GM19043 (cell line): Measurements from ENCODE around the gene TXNRD3.
"Not testable (repeated sequence)": the region's sequence is repeated elsewhere in the genome, so short reads cannot be mapped to it uniquely, and the experiment has no call there.

ENCODE experiments used
- ATAC-seq: cut with Tn5 transposase; IDR thresholded peaks from one replicate; pipeline ENCODE4 v1.9.1; 2021; ENCODE audit warnings: low read depth; ENCODE audit not compliant: unreplicated experiment

Gene TXNRD3

GRCh38 chr3:126606001-126606400 is 48.9 kb downstream of the TXNRD3 start:
- no peak for ATAC-seq

GRCh38 chr3:126604691-126605090 is 50.2 kb downstream of the TXNRD3 start:
- no peak for ATAC-seq

DNA sequence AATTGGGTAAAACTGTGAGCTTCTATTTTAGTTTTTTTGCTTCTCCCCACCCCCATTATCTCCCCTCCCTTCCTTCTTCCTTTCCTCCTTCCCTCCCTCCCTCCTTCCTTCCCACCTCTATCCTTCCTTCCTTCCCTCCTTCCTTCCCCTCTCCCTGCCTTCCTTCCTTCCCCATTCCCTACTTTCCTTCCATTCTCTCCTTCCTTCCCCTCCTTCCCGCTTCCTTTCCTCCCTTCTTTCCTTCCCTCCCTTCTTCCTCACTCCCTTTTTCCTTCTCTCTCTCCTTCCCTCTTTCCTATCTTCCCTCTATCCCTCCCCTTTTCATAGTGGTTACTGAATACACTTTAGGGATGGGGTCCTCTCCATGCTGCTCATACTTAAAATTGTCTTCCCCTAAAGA is 55.8 kb downstream of the TXNRD3 start:
- ATAC-seq: no peak

DNA sequence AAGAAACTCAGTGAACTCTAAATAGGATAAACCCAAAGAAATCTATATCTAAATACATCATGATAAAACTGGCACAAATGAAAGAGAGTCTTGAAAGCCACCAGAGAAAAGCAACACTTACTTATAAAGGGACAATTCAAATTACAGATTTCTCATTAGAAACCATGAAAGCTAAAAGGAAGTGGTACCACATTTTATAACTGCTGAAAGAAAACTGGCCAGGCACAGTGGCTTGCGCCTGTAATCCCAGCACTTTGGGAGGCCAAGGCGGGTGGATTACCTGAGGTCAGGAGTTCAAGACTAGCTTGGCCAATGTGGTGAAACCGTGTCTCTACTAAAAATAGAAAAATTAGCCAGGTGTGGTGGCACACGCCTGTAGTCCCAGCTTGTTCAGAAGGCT is 59.4 kb downstream of the TXNRD3 start:
- not testable (repeated sequence) for ATAC-seq

DNA sequence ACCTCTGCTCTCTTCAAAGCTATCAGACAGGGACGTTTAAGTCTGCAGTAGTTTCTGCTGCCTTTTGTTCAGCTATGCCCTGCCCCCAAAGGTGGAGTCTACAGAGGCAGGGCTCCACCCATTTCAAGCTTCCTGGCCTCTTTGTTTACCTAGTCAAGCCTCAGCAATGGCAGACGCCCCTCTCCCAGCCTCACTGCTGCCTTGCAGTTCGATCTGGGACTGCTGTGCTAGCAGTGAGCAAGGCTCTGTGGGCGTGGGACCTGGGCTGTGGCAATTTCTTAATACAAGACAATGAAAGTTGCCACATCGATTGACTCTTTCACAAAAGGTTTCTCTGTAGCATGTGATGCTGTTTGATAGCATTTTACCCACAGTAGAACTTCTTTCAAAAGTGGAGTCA is 63.4 kb downstream of the TXNRD3 start:
- ATAC-seq: not testable (repeated sequence)

- ATAC-seq: no peak
Observed at GRCh38 chr3:126582311-126582710, 72.6 kb downstream of the TXNRD3 start.

GRCh38 chr3:126581569-126581968 is 73.4 kb downstream of the TXNRD3 start:
- ATAC-seq: no peak

- ATAC-seq: no peak
Observed at GRCh38 chr3:126580746-126581145, 74.2 kb downstream of the TXNRD3 start.

DNA sequence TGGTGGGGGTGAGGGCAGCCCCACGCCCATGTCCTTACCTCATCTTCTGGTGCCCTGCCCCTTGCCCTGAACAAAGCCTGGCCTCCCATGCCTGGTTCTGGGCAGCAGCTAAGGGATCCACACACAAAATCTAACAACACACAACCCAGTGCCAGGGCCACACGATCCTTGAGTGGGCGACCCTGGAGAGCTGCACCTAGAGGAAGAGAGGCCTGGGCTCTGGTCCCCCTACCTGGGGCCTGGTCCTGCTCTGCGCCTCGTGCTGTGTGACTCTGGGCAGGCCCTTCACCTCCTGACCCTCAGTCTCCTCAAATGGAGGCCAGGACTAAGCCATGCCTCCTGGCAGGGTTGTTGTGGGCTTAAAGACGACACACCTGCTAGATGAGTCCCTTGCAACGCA is 76.2 kb downstream of the TXNRD3 start:
- no peak for ATAC-seq

- no peak for ATAC-seq
Observed at GRCh38 chr3:126577261-126577660, 77.7 kb downstream of the TXNRD3 start.

DNA sequence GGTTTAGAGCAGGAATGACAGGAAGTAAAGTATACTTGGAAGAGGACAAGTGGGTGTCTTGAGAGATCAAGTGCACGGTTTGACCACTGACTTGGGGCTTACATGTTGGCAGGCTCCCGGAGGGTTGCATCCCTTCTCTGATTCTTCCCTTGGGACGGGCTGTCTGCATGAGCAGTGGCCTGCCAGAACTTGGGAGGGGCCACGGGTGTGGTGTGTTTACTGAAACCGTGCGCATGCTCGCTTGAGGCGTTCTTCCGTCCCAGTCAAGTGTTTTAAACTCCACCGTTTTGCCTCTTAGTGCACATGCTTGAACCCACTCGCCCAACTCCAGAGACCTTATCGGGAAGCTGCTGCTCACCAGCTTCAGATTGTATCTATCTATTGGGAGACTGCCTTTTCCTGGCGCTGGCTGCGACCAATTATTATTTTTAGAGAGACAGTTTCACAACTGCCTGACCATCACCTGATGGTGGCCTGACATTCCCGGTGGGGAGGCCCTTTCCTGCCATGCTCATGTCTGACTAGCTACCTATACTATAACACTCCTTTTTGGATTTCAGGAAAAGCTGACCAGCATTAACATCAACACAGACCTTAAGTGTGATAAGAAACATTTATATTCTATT is 81.3 kb downstream of the TXNRD3 start:
- ATAC-seq: no peak

- ATAC-seq: no peak
Observed at GRCh38 chr3:126571078-126571477, 83.8 kb downstream of the TXNRD3 start.

DNA sequence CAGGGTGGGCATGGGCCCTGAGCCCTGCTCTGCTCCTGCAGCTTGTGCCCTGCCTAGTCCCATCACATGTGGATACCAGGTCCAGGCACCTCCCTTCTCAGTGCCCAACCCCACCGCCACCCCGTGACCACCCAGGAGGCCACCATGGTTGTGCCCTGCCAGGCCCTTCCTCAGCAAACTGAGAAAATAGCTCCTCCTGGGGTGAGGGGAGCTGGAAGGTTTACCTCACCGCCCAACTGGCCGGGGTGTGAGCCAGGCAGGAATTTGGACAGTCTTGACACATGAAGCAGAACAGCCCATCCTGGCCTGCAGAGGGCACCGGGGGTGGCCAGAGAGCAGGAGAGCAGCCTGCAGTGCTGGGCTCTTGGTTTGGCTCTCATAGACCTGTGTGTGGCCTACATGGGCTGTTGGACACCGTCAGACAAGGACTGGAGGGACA is 84.8 kb downstream of the TXNRD3 start:
- no peak for ATAC-seq

GRCh38 chr3:126569390-126569975 is 85.4 kb downstream of the TXNRD3 start:
- ATAC-seq: no peak

DNA sequence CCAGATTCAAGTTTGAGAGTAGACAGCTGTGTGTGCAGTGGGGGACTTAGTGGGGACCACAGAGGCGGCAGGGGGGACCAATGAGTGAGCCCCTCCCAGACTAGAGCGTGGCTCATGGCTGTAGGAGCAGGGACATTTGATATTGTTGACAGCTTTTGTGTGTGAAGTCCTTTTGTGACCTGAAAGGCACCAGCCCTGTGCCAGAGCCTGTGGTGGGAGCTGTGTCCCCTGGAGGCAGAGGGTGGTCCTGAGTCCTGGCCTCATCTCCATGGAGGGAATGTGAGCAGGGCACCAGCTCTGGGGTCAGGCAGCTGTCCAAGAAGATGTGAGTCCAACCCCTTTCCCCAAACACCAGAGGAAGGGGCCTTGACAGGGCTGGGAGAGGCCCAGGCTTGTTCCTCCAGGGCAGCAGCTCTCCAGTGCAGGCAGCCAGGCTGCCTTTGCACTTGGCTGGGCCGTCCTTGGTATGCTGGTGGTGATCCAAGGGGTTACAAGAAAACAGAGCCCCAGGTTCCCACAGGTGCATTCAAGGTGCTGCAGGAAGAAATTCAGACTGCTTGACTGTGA is 86.1 kb downstream of the TXNRD3 start:
- ATAC-seq: no peak

DNA sequence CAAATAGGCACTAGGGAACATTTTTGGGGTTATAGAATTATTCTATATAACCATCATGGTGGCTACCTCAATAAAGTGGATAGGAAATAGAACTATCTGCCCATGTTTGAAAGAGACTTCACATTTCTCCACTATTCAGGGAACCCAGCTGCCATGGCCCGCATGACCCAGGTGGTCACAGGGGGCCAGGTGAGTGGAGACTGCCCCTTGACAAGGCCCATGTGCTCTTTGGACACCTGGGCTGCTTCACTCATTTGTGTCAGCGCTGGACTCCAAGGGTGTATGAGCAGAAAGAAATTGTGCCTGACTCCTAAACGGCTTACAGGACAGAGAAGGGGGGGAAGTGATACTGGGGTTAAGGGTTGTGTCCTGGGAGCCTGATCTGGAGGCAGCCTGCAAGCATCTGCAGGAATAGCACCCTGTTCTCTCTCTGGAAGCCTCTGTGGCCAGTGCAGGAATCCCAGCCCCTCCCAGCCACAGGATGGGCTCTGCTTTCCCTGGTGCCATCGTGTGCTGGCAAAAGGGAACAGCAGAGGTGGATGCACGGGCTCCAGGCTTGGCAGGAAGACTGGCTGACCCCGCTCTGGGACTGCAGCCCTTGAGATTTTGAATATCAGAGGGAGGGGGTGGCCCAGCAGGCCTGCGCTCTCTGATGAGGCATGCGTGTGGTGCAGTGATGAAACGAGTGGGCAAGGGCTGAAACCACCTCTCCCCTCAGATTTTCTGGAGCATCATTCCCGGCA is 87.1 kb downstream of the TXNRD3 start:
- no peak for ATAC-seq

DNA sequence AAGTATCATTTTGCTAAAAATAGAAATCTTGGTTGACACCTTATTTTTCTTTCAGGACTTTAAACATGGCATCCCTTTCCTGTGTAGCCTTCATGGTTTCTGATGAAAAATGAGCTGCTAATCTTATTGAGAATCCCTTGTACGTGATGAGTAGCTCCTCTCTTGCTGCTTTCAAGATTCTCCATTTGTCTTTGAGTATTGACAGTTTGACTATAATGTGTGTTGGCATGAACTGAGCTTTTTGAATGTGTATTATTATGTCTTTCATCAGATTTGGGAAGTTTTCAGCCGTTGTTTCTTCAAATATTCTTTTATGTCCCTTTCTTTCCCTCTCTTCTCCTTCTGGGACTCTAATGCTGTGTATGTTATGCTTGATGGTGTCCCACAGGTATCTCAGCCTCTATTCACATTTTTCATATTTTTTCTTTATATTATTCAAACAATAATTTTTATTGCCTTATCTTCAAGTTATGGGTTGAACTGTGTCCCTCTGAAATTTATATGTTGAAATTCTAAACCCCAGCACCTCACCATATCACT is 92.1 kb downstream of the TXNRD3 start:
- ATAC-seq: no peak

DNA sequence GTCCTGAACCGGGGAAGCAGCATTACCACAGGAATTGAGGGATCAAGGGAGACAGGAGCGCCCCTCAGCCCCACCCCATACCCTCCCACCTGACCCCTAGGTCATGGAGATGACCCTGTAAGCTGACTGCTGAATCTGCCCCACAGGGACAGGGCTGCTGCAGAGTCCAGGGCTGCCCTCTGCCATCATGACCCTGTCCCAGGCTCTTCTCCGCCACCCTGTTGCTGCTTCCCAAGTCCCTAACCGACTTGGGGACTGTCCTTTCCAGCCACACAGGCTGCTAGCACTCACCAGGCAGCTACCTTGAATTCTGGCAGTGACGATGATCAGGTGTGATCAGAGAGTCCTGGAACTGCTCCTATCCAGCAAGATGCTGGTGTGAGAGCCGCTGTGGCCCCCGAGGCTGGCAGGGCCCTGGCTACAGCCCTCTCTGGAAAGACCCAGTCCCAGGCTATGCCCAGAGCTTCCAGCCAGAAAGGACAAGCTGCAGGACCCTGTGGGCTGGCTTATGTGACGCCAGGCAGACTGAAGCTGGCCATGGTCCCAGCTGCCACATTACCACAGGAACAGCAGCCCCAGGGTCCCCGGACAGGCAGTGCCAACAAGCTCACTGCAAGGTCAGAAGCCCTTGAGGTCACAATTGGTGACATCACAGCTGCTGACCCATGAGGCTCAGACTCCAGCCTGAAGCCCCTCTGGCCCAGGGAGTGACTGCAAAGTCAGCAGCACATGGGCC is 96.4 kb downstream of the TXNRD3 start, which contains the start of gene C3orf22:
TSS of gene C3orf22 (minus strand) at position 597 of the 736 bp plus-strand sequence. CDS start 5,542 bp downstream, outside the sequence.
- no peak for ATAC-seq

GRCh38 chr3:126557761-126558160 is 97.2 kb downstream of the TXNRD3 start:
- ATAC-seq: no peak

DNA sequence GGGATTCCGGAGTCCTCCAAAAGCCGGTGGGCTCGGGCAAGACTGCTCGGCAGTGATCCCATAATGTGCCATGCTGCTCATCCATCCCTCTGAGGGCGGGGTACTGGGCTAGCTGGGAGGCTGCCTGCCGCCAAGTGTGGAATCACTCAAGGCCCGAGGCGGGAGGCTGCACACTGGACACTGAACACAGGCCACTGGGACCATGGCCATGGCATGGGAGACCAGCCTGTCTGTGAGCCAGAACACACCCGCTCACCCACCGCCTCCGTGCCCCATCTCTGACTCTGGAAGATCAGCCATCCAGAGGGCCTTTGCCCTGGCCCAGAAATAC is 97.5 kb downstream of the TXNRD3 start:
- ATAC-seq: no peak
